ENCODE results near the gene NEUROG1.

DNA sequence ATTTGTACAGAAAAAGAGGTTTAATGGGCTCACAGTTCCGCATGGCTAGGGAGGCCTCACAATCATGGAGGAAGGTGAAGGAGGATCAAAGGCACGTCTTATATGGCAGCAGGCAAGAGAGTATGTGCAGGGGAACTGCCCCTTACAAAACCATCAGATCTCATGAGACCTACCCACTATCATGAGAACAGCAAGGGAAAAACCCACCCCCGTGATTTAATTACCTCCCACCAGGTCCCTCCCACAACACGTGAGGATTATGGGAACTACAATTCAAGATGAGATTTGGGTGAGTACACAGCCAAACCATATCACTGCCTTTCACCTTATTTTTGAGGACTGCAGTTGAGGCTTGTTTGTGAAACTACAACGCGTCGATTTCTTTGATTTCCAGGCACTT, 20.9 kb upstream of the NEUROG1 start:
- TF ChIP-seq, protein P1, sequence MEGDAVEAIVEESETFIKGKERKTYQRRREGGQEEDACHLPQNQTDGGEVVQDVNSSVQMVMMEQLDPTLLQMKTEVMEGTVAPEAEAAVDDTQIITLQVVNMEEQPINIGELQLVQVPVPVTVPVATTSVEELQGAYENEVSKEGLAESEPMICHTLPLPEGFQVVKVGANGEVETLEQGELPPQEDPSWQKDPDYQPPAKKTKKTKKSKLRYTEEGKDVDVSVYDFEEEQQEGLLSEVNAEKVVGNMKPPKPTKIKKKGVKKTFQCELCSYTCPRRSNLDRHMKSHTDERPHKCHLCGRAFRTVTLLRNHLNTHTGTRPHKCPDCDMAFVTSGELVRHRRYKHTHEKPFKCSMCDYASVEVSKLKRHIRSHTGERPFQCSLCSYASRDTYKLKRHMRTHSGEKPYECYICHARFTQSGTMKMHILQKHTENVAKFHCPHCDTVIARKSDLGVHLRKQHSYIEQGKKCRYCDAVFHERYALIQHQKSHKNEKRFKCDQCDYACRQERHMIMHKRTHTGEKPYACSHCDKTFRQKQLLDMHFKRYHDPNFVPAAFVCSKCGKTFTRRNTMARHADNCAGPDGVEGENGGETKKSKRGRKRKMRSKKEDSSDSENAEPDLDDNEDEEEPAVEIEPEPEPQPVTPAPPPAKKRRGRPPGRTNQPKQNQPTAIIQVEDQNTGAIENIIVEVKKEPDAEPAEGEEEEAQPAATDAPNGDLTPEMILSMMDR (IDR thresholded peaks at IDR 0.05 in 8 of 11, conservative IDR thresholded peaks at IDR 0.05 in 3 of 11): no peak
- no peak for TF ChIP-seq POLR2A (IDR thresholded peaks at IDR 0.05)
